ENCODE data around the gene NPEPL1. TPM values are rescaled to one million over a fixed set of nuclear protein-coding genes. Genes with fewer than 3 reads are reported as not detected.

Gene NPEPL1
- total and polyA plus RNA-seq, 10 of the 15 experiments (the other 5 are each of a cell fraction or from before 2014, with no cell fraction given), result 0.08 to 21.3 (median 10.2) TPM

GRCh38 chr20:58759947-58760346 is 67.3 kb downstream of the NPEPL1 start:
- ATAC-seq (no peak), FAIRE-seq (no peak), DNase-seq (ENCODE audit: low read depth, low spot score) (no peak)
- intact Hi-C loops (cut with micrococcal nuclease; ENCODE audit: unreplicated experiment) (no loop called here), in situ Hi-C loops (cut with MboI) (no loop called here)
- Histone ChIP-seq H3K4me2 (ENCODE audit: control insufficient read depth, insufficient read depth) (no peak overlapping the region), H2AFZ (ENCODE audit: control insufficient read depth, low read depth, low read length) (no peak overlapping the region), H3K27ac (ENCODE audit: control insufficient read depth, insufficient read depth) (no peak overlapping the region), H3K9ac (ENCODE audit: control insufficient read depth, insufficient read depth, low read length) (no peak overlapping the region), H3K79me2 (ENCODE audit: control insufficient read depth, insufficient read depth, low read length) (no peaks in the 10 kb centered on the region), H3K4me3 (no peak overlapping the region), H3K4me1 (ENCODE audit: control insufficient read depth, insufficient read depth, low read length) (no peaks in the 10 kb centered on the region), H4K20me1 (ENCODE audit: control insufficient read depth, insufficient read depth) (no peaks in the 10 kb centered on the region), H3K9me3 (replicated peaks; ENCODE audit: control insufficient read depth, insufficient read depth, low read length) (no peaks in the 10 kb centered on the region), H3K27me3 (replicated peaks in 1 of 2; ENCODE audit: control insufficient read depth in 2 of 2, insufficient read depth in 2 of 2, low read length in 1 of 2) (peaks cover 0 to 2% of the 10 kb centered on the region in 2 experiments; a peak in 3 of 4 replicates), H3K36me3 (ENCODE audit: control insufficient read depth in 2 of 2, insufficient read depth in 2 of 2, low read length in 1 of 2) (no peaks in the 10 kb centered on the region)
- BruUV-seq (replicated peaks), result no TSS peak
- SMC1A ChIA-PET (ENCODE audit: uncharacterized antibody, unreplicated experiment), result no interaction called here
- CTCF ChIA-PET, result no interaction called here
- TF ChIP-seq FOS (IDR thresholded peaks at IDR 0.05; ENCODE audit: borderline replicate concordance, extremely low read depth, insufficient read length) (no peak), BRCA1 (IDR thresholded peaks at IDR 0.05; ENCODE audit: low read depth, low read length) (no peak), HSF1 (IDR thresholded peaks at IDR 0.05; ENCODE audit: low read depth, low read length) (no peak), RAD21 (IDR thresholded peaks at IDR 0.05; ENCODE audit: insufficient read depth, low read depth, low read length) (no peak), MYB (IDR thresholded peaks at IDR 0.05; ENCODE audit: borderline replicate concordance, low read depth, low read length) (no peak), BHLHE40 (IDR thresholded peaks at IDR 0.05; ENCODE audit: borderline replicate concordance in 1 of 2, low read depth in 2 of 2, low read length in 1 of 2) (no peak), NFYB (IDR thresholded peaks at IDR 0.05; ENCODE audit: insufficient read depth, low read depth, low read length) (no peak), ZNF384 (IDR thresholded peaks at IDR 0.05; ENCODE audit: borderline replicate concordance, low read depth, low read length) (no peak)
- POLR2A ChIA-PET, result no interaction called here
- RAD21 ChIA-PET (ENCODE audit: unreplicated experiment), result no interaction called here
- WGBS (ENCODE audit: insufficient coverage, insufficient replicate concordance, low lambda C conversion rate, missing lambda C conversion rate), result 13% methylated on average over 3 of the region's 3 CpGs

Measured in GM12878 (cell line).